ENCODE data around the gene KAT2B.

GRCh38 chr3:20143519-20143918 lies 103.3 kb downstream of the KAT2B start:
- TF ChIP-seq CTCF (conservative IDR thresholded peaks at IDR 0.05; ENCODE audit: low read depth, low read length) (no peak), EZH2 (IDR thresholded peaks at IDR 0.05; ENCODE audit: borderline replicate concordance, low read depth, low read length, poor library complexity, severe bottlenecking) (no peak)
